Transverse colon (tissue), 4 donors: ENCODE data around the gene ZFP37. TPM values are rescaled to one million over a fixed set of nuclear protein-coding genes. Genes with fewer than 3 reads are reported as not detected.

Experiments
- DNase-seq: peaks from one replicate; pipeline ENCODE4 v3.0.0-alpha.2; 2019
- H3K27ac ChIP-seq, 4 donors: fragments of 200-600 bp; sonication (generic); 2 replicates each; pipeline ENCODE4 v1.5.1; 2016 to 2018; ENCODE audit warnings: inconsistent platforms in 4 of 4
- H3K27me3 ChIP-seq: fragments of 200-600 bp; sonication (generic); 2 replicates; pipeline ENCODE4 v1.5.1; 2017; ENCODE audit warnings: inconsistent platforms
- H3K36me3 ChIP-seq, 4 donors: fragments of 200-600 bp; sonication (generic); 2 replicates each; pipeline ENCODE4 v1.5.1; 2017 to 2019; ENCODE audit warnings: inconsistent platforms in 4 of 4
- H3K4me1 ChIP-seq, 4 donors: fragments of 200-600 bp; sonication (generic); 2 replicates each; pipeline ENCODE4 v1.5.1; 2017 to 2020; ENCODE audit warnings: inconsistent platforms in 4 of 4
- H3K4me3 ChIP-seq, 4 donors: fragments of 200-600 bp; sonication (generic); 1 replicate in 1 of 4; 2 replicates in 3 of 4; pipeline versions ENCODE4 v1.5.1 to v1.6.1; 2017 to 2019; ENCODE audit warnings: inconsistent platforms in 4 of 4
- H3K9me3 ChIP-seq, 2 donors: fragments of 200-600 bp; sonication (generic); 2 replicates each; pipeline ENCODE4 v1.5.1; 2017 to 2019; ENCODE audit warnings: inconsistent platforms in 2 of 2
- CTCF ChIP-seq, 5 experiments: fragments of 200-600 bp in 3 of 5; fragments of 450-650 bp in 2 of 5; sonication (generic) in 3 of 5; IDR thresholded peaks; 1 replicate in 2 of 5; 2 replicates in 3 of 5; pipeline ENCODE4 v1.5.1; 2016 to 2017; ENCODE audit warnings: antibody characterized with exemption in 5 of 5, inconsistent platforms in 3 of 5, mild to moderate bottlenecking in 2 of 5, moderate library complexity in 1 of 5
- EP300 ChIP-seq: sonication (generic); formaldehyde crosslinking; IDR thresholded peaks from one replicate; pipeline ENCODE4 v1.6.1; 2017; ENCODE audit warnings: antibody characterized with exemption, low read depth
- POLR2A ChIP-seq: fragments of 450-650 bp; IDR thresholded peaks from one replicate; pipeline ENCODE4 v1.6.1; 2016; ENCODE audit warnings: antibody characterized with exemption, mild to moderate bottlenecking, moderate library complexity
- POLR2AphosphoS5 ChIP-seq, 3 donors: sonication (generic); formaldehyde crosslinking; IDR thresholded peaks; one replicate each; pipeline ENCODE4 v1.6.1; 2016; ENCODE audit warnings: antibody characterized with exemption in 3 of 3
- WGBS, 2 donors: methylation state at CpG; one replicate each; pipeline ENCODE4 v1.1.5; 2018; ENCODE audit warnings: low coverage in 1 of 2; 5-methylcytosine and 5-hydroxymethylcytosine counted together
- in situ Hi-C, 4 donors: fragments of 200-750 bp; cut with MboI; loops; one replicate each; pipeline versions ENCODE4 v1.15.0 to v1.15.1; 2017; ENCODE audit warnings: low sequenced_read_pairs in 3 of 4, low pct_ligation_motif_present in 1 of 4, low pct_unique_long_range_greater_than_20kb in 1 of 4
- intact Hi-C: fragments of 100-400 bp; cut with DNase I; formaldehyde crosslinking; loops from one replicate; pipeline ENCODE4 v1.15.1; 2023; ENCODE audit warnings: low total_unique reads
- total RNA-seq, 4 donors: library from RNA; depleted of rRNA; stranded (reverse); fragments of >200 nt; gene quantifications; one replicate each; pipeline ENCODE4 v1.1.0, GENCODE V29; 2016

ZFP37 gene
- total RNA-seq, 4 donors from 2014 or later, result 0.68 to 1.7 (median 0.80) TPM; not detected in 1

GRCh38 chr9:112997236-112997941 lies 59.1 kb downstream of the ZFP37 start:
- DNase-seq, result no peak
- Histone ChIP-seq H3K4me1 (no peaks in the 10 kb centered on the region), H3K9me3 (peaks cover 76 to 81% of the 10 kb centered on the region in 2 donors), H3K4me3 (no peak overlapping the region), H3K27me3 (no peaks in the 10 kb centered on the region), H3K36me3 (peaks cover 0 to 8% (median 2%) of the 10 kb centered on the region in 4 donors), H3K27ac (no peak overlapping the region)
- no peak for TF ChIP-seq EP300
- TF ChIP-seq POLR2A, result no peak
- TF ChIP-seq CTCF (IDR thresholded peaks at IDR 0.05), result no peak
- TF ChIP-seq POLR2AphosphoS5 (IDR thresholded peaks at IDR 0.05), result no peak
- WGBS, 2 donors, result 88 to 91% methylated on average over 5 to 8 of the region's 8 CpGs
- intact Hi-C loops, result no loop called here
- in situ Hi-C loops, result no loop called here

Other genes starting within 250 kb of the ZFP37 start
- not detected for gene SLC46A2, start 165.8 kb downstream of the ZFP37 start, total RNA-seq
- gene ZNF883, start 44.5 kb downstream of the ZFP37 start, total RNA-seq, result 1 to 10 TPM in 1 of 4 donors, under 1 TPM in 2, not detected in 1; 0.27 to 3.0 (median 0.64) TPM
- gene SLC31A2, start 94.3 kb upstream of the ZFP37 start, total RNA-seq, result 10 to 100 TPM in 3 of 4 donors, 1 to 10 TPM in 1; 4.4 to 81.6 (median 40.3) TPM
- 10 to 100 TPM; 21.4 to 33.8 (median 23.3) TPM for gene FKBP15, start 164.6 kb upstream of the ZFP37 start, total RNA-seq
- gene SLC31A1, start 164.8 kb upstream of the ZFP37 start, total RNA-seq, result 10 to 100 TPM in 2 of 4 donors, 1 to 10 TPM in 2; 5.8 to 36.2 (median 15.4) TPM
- gene CDC26, start 218.8 kb upstream of the ZFP37 start, total RNA-seq, result 10 to 100 TPM; 15.7 to 43.8 (median 30.8) TPM
- gene PRPF4, start 218.9 kb upstream of the ZFP37 start, total RNA-seq, result 10 to 100 TPM in 2 of 4 donors, 1 to 10 TPM in 2; 5.0 to 13.7 (median 9.6) TPM
- gene RNF183, start 246.7 kb upstream of the ZFP37 start, total RNA-seq, result under 1 TPM in 2 of 4 donors, not detected in 2; 0.14 to 0.95 TPM